ENCODE measurements around the gene SPACA9. TPM values are rescaled to one million over a fixed set of nuclear protein-coding genes. Genes with fewer than 3 reads are reported as not detected.

The SPACA9 gene
- total RNA-seq, 1 donor from 2014 or later, result 13.9 TPM

GRCh38 chr9:132876849-132877248 is 1.8 kb upstream of the SPACA9 start:
- Histone ChIP-seq H3K9me3 (no peaks in the 10 kb centered on the region), H3K4me3 (no peak overlapping the region), H3K27ac (no peak overlapping the region), H3K4me1 (peaks cover 13% of the 10 kb centered on the region), H3K27me3 (ENCODE audit: low read depth) (no peaks in the 10 kb centered on the region), H3K36me3 (no peaks in the 10 kb centered on the region)
- no peak for TF ChIP-seq CTCF (IDR thresholded peaks at IDR 0.05)
- DNase-seq (no peak), ATAC-seq (no peak)
- intact Hi-C loops (cut with DNase I), result no loop called here

- DNase-seq (no peak), ATAC-seq (no peak)
- intact Hi-C loops (cut with DNase I), result no loop called here
These were observed 1.3 kb upstream of the SPACA9 start for GRCh38 chr9:132877458-132877823.

GRCh38 chr9:132877824-132878694 is 639 bp upstream of the SPACA9 start, which contains the start of gene AK8:
AK8 (minus strand) TSS chr9:132878284; CDS start chr9:132878255, 29 bp downstream.
- no peak for TF ChIP-seq CTCF (IDR thresholded peaks at IDR 0.05)
- ATAC-seq (peak; percentile 94 to 97), DNase-seq (peak; percentile 83)
- intact Hi-C loops (cut with DNase I), result no loop called here
- H3K27me3 ChIP-seq (ENCODE audit: low read depth), result no peaks in the 10 kb centered on the region
- no peaks in the 10 kb centered on the region for H3K36me3 ChIP-seq
- peak within 1 kb of the TSS; percentile 85 for H3K27ac ChIP-seq
- peak within 1 kb of the TSS; percentile 89 for H3K4me3 ChIP-seq
- no peaks in the 10 kb centered on the region for H3K9me3 ChIP-seq
- peaks cover 13% of the 10 kb centered on the region for H3K4me1 ChIP-seq

More at GRCh38 chr9:132877458-132877823, 1.3 kb upstream of the SPACA9 start:
- Histone ChIP-seq H3K27ac (peak overlapping the region; percentile 85), H3K4me3 (peak overlapping the region; percentile 89), H3K9me3 (no peaks in the 10 kb centered on the region), H3K36me3 (no peaks in the 10 kb centered on the region), H3K27me3 (ENCODE audit: low read depth) (no peaks in the 10 kb centered on the region), H3K4me1 (peaks cover 13% of the 10 kb centered on the region)
- TF ChIP-seq CTCF (IDR thresholded peaks at IDR 0.05), result no peak

GRCh38 chr9:132879457-132880323 is 992 bp downstream of the SPACA9 start:
- ATAC-seq (no peak), DNase-seq (no peak)
- Histone ChIP-seq H3K4me3 (peak overlapping the region; percentile 89), H3K27me3 (ENCODE audit: low read depth) (no peaks in the 10 kb centered on the region), H3K27ac (peak overlapping the region; percentile 85), H3K36me3 (no peaks in the 10 kb centered on the region), H3K9me3 (no peaks in the 10 kb centered on the region), H3K4me1 (peaks cover 13% of the 10 kb centered on the region)
- TF ChIP-seq CTCF (IDR thresholded peaks at IDR 0.05), result no peak
- intact Hi-C loops (cut with DNase I), result no loop called here

- intact Hi-C loops (cut with DNase I), result no loop called here
- ATAC-seq, result no peak
- H3K4me1 ChIP-seq, result peaks cover 13% of the 10 kb centered on the region
- no peaks in the 10 kb centered on the region for H3K27me3 ChIP-seq (ENCODE audit: low read depth)
- DNase-seq, result no peak
- H3K36me3 ChIP-seq, result no peaks in the 10 kb centered on the region
- H3K27ac ChIP-seq, result no peak overlapping the region
- no peak for TF ChIP-seq CTCF (IDR thresholded peaks at IDR 0.05)
- H3K9me3 ChIP-seq, result no peaks in the 10 kb centered on the region
- no peak overlapping the region for H3K4me3 ChIP-seq
These were observed 1.6 kb downstream of the SPACA9 start for GRCh38 chr9:132880324-132880661.

Data from lower lobe of right lung (tissue), 2 donors.